ENCODE measurements around the gene KCNE4. TPM values are rescaled to one million over a fixed set of nuclear protein-coding genes. Genes with fewer than 3 reads are reported as not detected.

The KCNE4 gene
- total and polyA plus RNA-seq, 4 donors, result 0.19 to 0.42 (median 0.31) TPM

DNA sequence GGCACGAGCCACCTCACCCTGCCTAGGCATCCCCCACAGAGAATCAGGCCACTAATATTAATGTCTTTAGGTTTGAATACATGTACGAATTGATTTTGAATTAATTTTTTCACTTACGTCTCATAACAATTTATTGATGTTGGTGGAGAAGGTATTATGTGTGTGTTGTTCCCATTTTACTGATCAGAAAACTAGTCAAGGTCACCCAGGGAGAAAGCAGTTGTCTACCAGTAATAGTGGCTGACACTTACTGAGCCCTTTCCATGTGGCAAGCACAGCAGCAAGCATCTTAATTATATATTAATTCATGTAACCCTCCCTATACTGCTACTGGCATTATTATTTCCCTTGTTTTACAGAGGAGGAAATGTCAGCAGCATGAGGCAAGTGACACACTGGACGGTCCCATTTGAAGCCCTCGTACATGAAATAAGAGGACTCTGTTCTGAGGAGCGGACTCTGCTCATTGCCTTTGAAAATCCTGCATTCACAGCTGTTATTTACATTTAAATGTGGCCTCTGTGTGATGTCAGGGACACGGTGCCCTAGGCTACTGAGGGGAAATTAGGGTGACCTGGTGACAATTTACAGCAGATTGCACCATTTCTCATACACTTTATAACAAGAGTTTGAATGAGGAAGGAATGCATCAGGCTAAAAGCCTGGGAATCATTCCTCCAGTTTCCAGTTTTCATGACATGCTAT lies 30.9 kb upstream of the KCNE4 start:
- H3K36me3 ChIP-seq (ENCODE audit: control insufficient read depth in 4 of 4, insufficient read depth in 3 of 4, low read depth in 1 of 4, low read length in 3 of 4), result no peaks in the 10 kb centered on the region
- no peak overlapping the region for H3K9ac ChIP-seq (ENCODE audit: low read depth in 1 of 2, low read length in 2 of 2)
- H3K27ac ChIP-seq (ENCODE audit: low read depth in 1 of 2, low read length in 2 of 2), result no peak overlapping the region
- WGBS, result 60% methylated on average over 7 of the region's 7 CpGs
- H3K4me1 ChIP-seq (ENCODE audit: control insufficient read depth in 4 of 4, insufficient read depth in 4 of 4, low read length in 3 of 4), result no peaks in the 10 kb centered on the region
- H3K27me3 ChIP-seq (ENCODE audit: control insufficient read depth in 4 of 4, insufficient read depth in 4 of 4, low read length in 3 of 4), result no peaks in the 10 kb centered on the region
- no peaks in the 10 kb centered on the region for H3K9me3 ChIP-seq (ENCODE audit: control insufficient read depth in 4 of 4, low read length in 3 of 4)
- TF ChIP-seq FOXA2 (IDR thresholded peaks at IDR 0.05) (no peak), HNF4A (conservative IDR thresholded peaks at IDR 0.05) (no peak), FOXA1 (IDR thresholded peaks at IDR 0.05) (no peak), SP1 (IDR thresholded peaks at IDR 0.05) (no peak), REST (IDR thresholded peaks at IDR 0.05) (no peak), RXRA (IDR thresholded peaks at IDR 0.05) (no peak), RAD21 (IDR thresholded peaks at IDR 0.05) (no peak), YY1 (IDR thresholded peaks at IDR 0.05) (no peak)
- TF ChIP-seq, protein P1, sequence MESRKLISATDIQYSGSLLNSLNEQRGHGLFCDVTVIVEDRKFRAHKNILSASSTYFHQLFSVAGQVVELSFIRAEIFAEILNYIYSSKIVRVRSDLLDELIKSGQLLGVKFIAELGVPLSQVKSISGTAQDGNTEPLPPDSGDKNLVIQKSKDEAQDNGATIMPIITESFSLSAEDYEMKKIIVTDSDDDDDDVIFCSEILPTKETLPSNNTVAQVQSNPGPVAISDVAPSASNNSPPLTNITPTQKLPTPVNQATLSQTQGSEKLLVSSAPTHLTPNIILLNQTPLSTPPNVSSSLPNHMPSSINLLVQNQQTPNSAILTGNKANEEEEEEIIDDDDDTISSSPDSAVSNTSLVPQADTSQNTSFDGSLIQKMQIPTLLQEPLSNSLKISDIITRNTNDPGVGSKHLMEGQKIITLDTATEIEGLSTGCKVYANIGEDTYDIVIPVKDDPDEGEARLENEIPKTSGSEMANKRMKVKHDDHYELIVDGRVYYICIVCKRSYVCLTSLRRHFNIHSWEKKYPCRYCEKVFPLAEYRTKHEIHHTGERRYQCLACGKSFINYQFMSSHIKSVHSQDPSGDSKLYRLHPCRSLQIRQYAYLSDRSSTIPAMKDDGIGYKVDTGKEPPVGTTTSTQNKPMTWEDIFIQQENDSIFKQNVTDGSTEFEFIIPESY (IDR thresholded peaks at IDR 0.05), result no peak
- TF ChIP-seq, protein P2, sequence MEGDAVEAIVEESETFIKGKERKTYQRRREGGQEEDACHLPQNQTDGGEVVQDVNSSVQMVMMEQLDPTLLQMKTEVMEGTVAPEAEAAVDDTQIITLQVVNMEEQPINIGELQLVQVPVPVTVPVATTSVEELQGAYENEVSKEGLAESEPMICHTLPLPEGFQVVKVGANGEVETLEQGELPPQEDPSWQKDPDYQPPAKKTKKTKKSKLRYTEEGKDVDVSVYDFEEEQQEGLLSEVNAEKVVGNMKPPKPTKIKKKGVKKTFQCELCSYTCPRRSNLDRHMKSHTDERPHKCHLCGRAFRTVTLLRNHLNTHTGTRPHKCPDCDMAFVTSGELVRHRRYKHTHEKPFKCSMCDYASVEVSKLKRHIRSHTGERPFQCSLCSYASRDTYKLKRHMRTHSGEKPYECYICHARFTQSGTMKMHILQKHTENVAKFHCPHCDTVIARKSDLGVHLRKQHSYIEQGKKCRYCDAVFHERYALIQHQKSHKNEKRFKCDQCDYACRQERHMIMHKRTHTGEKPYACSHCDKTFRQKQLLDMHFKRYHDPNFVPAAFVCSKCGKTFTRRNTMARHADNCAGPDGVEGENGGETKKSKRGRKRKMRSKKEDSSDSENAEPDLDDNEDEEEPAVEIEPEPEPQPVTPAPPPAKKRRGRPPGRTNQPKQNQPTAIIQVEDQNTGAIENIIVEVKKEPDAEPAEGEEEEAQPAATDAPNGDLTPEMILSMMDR (IDR thresholded peaks at IDR 0.05; ENCODE audit: low read depth, low read length, missing input control), result no peak
- DNase-seq (ENCODE audit: low spot score), result no peak
- H3K4me3 ChIP-seq (ENCODE audit: low read depth in 1 of 3, low read length in 3 of 3), result no peak overlapping the region

DNA sequence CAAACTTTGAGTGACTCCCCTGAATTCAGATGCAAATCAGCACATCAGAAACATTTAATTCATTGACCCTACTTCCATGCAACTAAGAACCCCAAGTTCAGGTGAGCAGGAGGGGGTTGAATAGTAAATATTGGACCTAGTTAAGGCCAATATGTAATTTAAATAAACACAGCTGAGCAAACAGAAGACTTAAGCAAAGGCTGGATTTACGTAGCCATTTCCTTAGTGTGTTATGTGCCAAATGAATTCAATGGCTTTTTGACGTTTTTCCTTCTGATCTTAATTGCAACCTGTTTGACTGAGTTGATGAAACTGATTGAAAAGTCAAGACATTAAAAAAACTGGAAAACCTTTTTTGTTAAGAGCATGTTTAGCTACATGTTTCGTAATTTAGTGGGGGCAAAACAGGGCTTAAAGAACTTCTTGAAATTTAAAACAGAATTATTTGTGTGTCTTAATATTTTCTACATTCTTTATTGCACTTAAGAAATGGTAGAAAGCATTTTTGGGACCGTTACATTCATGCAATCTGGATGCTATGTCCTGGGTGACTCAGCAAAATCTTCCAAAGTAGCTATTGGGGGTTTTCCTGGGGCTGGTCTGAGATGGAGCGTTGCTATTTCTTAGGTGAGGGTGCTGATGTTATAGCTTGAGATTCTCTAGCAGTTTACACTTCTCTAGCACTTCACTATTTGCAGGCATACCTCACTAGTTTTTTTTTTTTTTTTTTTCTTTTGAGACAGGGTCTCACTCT lies 25.5 kb upstream of the KCNE4 start:
- 50% methylated on average over 5 of the region's 5 CpGs for WGBS
- Histone ChIP-seq H3K27ac (ENCODE audit: low read depth in 1 of 2, low read length in 2 of 2) (no peak overlapping the region), H3K4me1 (ENCODE audit: control insufficient read depth in 4 of 4, insufficient read depth in 4 of 4, low read length in 3 of 4) (no peaks in the 10 kb centered on the region), H3K9ac (ENCODE audit: low read depth in 1 of 2, low read length in 2 of 2) (no peak overlapping the region), H3K4me3 (ENCODE audit: low read depth in 1 of 3, low read length in 3 of 3) (no peak overlapping the region), H3K27me3 (ENCODE audit: control insufficient read depth in 4 of 4, insufficient read depth in 4 of 4, low read length in 3 of 4) (no peaks in the 10 kb centered on the region), H3K36me3 (ENCODE audit: control insufficient read depth in 4 of 4, insufficient read depth in 3 of 4, low read depth in 1 of 4, low read length in 3 of 4) (no peaks in the 10 kb centered on the region), H3K9me3 (ENCODE audit: control insufficient read depth in 4 of 4, low read length in 3 of 4) (no peaks in the 10 kb centered on the region)
- TF ChIP-seq RAD21 (IDR thresholded peaks at IDR 0.05) (no peak), HNF4G (IDR thresholded peaks at IDR 0.05) (no peak), RXRA (IDR thresholded peaks at IDR 0.05) (no peak), REST (IDR thresholded peaks at IDR 0.05) (no peak), GABPA (IDR thresholded peaks at IDR 0.05 in 1 of 2, conservative IDR thresholded peaks at IDR 0.05 in 1 of 2) (no peak), YY1 (IDR thresholded peaks at IDR 0.05) (no peak), FOXA1 (IDR thresholded peaks at IDR 0.05) (no peak), SP1 (IDR thresholded peaks at IDR 0.05) (no peak), JUND (IDR thresholded peaks at IDR 0.05) (no peak), EGR1 (IDR thresholded peaks at IDR 0.05; ENCODE audit: low read depth in 2 of 2) (no peak)
- DNase-seq (ENCODE audit: low spot score), result no peak

Data from liver (tissue), 9 donors.